ENCODE measurements around the gene BIRC7.

Gene BIRC7

DNA sequence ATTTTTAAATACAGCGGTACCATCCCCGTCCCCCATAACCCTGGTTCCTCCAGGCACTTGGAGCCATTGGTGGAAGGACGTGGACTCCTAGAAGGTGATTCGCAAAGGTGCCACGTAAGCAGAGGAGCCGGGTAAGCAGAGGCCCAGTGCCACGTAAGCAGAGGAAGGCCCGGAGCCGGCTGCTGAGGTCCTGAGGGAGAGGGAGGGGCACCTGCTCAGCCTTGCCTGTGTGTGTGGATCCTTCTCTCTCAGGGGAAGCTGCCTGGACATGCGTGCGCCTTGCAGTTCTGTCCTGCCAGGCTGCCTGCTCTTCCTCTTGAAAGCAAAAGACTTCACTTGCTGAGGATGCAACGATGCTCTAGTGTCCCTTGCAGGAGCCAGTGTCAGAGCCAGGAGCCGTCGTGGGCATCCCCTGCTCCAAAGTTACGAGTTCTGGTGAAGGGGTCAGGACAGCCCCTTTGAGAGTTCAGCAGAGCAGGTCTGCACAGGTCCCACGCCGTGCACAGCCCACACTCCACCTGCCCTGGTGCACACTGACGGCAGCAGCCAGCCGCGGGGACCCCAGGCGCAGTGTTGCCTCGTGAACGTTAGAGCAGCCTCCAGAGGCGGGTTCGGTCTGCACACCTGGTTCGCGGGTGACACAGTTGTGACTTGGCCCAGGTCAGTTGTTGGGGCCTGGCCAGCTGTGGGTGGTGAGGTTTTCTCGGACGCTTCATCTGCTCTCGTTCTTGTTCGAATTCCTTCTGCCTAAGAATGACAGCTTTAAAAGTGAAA, 20.4 kb downstream of the BIRC7 start:
- ATAC-seq (no peak), DNase-seq (no peak)
- Mint-ChIP-seq H3K36me3 (ENCODE audit: low read depth) (no peaks in the 10 kb centered on the region), H3K27ac (no peak overlapping the region), H3K27me3 (peaks cover 44% of the 10 kb centered on the region), H3K4me1 (peaks cover 3% of the 10 kb centered on the region), H3K4me3 (no peak overlapping the region), H3K9me3 (no peaks in the 10 kb centered on the region)

DNA sequence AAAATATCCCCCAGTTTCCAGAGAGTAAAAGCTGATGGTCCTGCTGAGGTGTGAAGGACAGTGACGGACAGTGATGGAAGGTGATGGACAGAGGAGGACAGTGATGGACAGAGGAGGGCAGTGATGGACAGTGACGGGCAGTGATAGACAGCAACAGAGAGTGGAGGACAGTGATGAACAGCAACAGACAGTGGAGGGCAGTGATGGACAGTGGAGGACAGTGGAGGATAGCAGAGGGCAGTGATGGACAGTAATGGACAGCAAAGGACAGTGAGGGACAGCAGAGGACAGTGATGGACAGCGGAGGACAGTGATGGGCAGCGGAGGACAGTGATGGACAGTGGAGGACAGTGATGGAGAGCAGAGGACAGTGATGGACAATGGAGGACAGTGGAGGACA, 21.2 kb downstream of the BIRC7 start:
- DNase-seq = no peak
- peaks cover 44% of the 10 kb centered on the region for H3K27me3 Mint-ChIP-seq
- no peak overlapping the region for H3K4me3 Mint-ChIP-seq
- no peak for ATAC-seq
- peaks cover 5% of the 10 kb centered on the region for H3K4me1 Mint-ChIP-seq
- H3K27ac Mint-ChIP-seq = no peak overlapping the region
- no peaks in the 10 kb centered on the region for H3K9me3 Mint-ChIP-seq
- H3K36me3 Mint-ChIP-seq (ENCODE audit: low read depth) = no peaks in the 10 kb centered on the region

DNA sequence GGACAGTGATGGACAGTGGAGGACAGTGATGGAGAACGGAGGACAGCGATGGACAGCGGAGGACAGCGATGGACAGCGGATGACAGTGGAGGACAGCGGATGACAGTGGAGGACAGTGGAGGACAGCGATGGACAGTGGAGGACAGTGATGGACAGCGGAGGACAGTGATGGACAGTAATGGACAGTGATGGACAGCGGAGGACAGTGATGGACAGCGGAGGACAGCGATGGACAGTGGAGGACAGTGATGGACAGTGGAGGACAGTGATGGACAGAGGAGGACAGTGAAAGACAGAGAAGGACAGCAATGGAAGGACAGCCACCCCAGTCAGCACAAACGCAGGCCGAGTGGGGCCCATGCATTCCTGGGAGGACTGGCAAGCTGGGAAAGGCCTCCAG, 21.9 kb downstream of the BIRC7 start:
- Mint-ChIP-seq H3K27me3 (peaks cover 40% of the 10 kb centered on the region), H3K36me3 (ENCODE audit: low read depth) (no peaks in the 10 kb centered on the region), H3K9me3 (no peaks in the 10 kb centered on the region), H3K4me3 (no peak overlapping the region), H3K27ac (no peak overlapping the region), H3K4me1 (peaks cover 4% of the 10 kb centered on the region)
- DNase-seq (no peak), ATAC-seq (no peak)

DNA sequence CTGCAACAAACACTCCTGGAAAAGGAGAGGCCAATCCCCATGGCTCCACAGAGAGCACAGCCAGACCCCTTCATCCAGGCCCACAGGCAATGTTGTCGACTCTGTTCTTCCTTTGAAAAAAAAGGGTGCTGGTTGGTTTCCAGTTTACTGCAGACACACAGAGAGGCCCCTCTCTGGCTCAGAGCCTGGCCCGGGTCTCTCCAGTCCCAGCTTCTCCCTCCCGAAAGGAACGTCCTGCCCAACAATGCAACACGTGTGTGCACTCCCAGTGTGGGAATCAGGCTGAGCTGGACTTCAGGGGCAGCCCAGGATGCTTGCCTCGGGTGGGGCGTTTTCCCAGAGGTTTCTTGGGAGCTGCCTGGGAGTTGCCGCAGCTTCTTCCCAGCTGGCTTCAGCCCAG, 23.1 kb downstream of the BIRC7 start:
- Mint-ChIP-seq H3K4me3 (no peak overlapping the region), H3K36me3 (ENCODE audit: low read depth) (no peaks in the 10 kb centered on the region), H3K9me3 (no peaks in the 10 kb centered on the region), H3K4me1 (peaks cover 3% of the 10 kb centered on the region), H3K27ac (no peak overlapping the region), H3K27me3 (peaks cover 37% of the 10 kb centered on the region)
- DNase-seq = no peak
- no peak for ATAC-seq

DNA sequence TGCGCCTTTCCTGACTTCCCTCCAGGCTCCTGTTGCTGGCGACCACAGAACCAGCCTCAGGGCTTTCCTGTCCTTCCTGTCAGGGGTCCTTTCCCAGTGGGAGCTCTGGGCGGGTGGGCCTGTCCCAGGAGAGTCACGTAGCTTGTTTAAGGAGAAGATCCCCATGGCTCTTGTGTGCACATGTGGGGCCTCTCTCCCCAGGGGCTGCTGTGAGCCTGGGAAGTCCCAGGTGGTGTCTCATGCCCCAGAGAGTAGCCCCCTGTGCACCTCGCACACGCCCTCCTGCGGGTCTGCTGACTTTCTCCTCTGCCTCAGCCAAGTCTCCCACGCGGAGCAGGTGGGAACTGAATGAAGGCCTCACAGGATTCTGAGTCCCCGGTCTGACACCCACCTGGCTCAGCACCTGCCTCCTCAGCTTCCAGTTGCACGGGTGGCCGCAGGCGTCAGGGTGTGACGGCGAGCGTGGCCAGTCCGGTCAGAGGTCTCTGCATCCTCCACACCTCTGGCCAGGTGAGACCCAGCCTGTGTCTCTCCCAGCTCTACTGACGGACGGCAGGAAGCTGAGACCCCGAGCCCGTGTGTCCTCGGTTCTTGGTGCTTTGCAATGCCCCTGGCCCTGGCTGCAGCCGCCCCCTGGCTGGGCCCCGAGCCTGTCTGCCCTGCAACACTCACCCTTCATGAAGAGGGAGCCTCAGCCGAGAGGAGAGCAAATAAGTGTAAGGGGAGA, 24.2 kb downstream of the BIRC7 start:
- ATAC-seq (no peak), DNase-seq (no peak)
- Mint-ChIP-seq H3K36me3 (ENCODE audit: low read depth) (no peaks in the 10 kb centered on the region), H3K4me1 (peaks cover 2% of the 10 kb centered on the region), H3K27me3 (peaks cover 38% of the 10 kb centered on the region), H3K9me3 (no peaks in the 10 kb centered on the region), H3K27ac (no peak overlapping the region), H3K4me3 (no peak overlapping the region)

DNA sequence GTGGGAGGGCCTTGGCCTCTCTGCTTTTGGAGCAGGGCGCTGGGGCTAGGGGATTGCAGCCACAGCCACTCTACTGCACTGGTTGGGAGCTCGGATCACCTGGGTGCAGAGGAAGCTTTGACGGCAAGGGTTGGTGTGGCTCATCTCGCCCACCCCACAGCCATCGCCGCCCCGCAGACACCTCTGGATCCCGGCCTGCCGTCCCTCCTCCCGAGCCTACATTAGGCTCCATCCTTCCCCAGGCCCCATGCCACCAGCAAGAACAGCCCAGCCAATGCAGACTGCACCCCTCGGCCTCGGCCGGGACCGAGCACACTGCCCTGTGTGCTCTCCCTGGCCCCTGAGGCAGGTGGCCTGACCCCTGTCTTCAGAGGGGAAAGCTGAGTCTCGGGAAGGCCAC, 24.8 kb downstream of the BIRC7 start:
- no peaks in the 10 kb centered on the region for H3K36me3 Mint-ChIP-seq (ENCODE audit: low read depth)

DNA sequence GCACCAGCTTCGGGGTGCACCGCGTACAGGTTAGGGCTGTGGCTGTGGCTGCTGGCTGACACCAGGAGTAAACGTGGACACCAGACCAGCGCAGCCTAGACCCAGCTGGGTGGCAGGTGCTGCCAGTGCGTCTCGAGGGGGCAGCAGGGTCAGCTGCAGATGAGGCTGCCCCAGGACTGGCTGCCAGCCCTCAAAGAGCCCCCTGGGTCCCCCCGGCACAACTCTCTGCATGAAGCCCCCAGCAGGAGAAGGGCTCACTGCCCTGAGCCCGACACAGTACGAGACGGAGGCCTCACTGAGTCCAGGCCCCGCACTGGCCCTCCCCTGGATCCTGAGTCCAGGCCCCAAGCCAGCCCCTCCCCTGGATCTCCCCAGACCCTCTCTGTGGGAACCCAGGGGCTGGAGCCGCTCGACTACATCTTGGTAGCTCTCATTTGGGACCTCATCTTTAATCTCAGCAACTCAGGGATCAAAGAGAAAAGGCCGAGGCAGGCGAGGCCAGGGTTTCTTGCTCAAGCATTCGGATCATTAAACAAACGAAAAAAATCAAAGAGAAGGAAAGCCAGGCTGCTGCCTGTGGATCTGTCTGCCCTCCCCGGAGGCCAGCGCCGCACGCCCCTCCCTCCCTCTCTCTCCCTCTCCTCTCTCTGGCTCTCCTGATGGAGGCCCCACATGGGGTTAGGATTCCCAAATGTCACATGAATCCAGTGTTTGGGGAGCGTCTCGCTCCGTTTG, 25.5 kb downstream of the BIRC7 start:
- no peak overlapping the region for H3K4me3 Mint-ChIP-seq

More for the DNA sequence above, 24.8 kb downstream of the BIRC7 start:
- ATAC-seq (no peak), DNase-seq (no peak)
- peaks cover 2% of the 10 kb centered on the region for H3K4me1 Mint-ChIP-seq
- H3K4me3 Mint-ChIP-seq = no peak overlapping the region
- H3K9me3 Mint-ChIP-seq = no peaks in the 10 kb centered on the region
- H3K27ac Mint-ChIP-seq = no peak overlapping the region
- H3K27me3 Mint-ChIP-seq = peaks cover 32% of the 10 kb centered on the region

DNA sequence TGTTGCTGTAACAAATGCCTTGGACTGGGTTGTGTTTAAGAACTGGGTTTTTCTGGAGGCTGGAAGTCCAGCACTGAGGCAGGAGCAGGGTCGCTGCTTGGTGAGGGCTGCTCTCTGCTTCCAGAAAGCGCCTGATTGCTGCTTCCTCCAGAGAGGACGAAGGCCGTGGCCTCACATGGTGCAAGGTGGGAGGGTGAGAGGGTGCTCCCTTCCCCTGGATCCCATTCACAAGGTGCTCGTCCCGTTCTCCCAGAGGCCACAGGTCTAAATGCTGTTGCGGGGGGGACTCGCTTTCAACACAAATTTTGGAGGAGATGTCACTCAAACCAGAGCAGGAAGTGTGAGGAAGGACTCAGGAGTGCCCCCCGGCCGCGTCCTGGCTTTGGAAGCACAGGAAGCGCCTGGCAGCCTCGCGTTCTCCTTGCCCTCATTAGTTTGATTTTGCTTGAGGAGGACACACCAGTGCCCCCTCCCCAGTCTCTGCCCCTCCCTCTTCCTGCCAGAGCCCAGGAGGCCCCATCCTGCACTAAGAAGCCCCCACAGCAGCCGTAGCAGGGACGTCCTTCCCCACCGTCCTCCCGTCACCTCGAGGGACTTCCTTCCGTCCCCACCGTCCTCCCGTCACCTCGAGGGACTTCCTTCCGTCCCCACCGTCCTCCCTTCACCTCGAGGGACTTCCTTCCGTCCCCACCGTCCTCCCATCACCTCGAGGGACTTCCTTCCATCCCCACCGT, 26.3 kb downstream of the BIRC7 start:
- no peak for DNase-seq
- peaks cover 2% of the 10 kb centered on the region for H3K4me1 Mint-ChIP-seq
- H3K9me3 Mint-ChIP-seq = no peaks in the 10 kb centered on the region
- H3K27ac Mint-ChIP-seq = no peak overlapping the region
- ATAC-seq = no peak
- H3K4me3 Mint-ChIP-seq = no peak overlapping the region
- H3K36me3 Mint-ChIP-seq (ENCODE audit: low read depth) = no peaks in the 10 kb centered on the region
- H3K27me3 Mint-ChIP-seq = peaks cover 24% of the 10 kb centered on the region

More for the DNA sequence above, 25.5 kb downstream of the BIRC7 start:
- H3K27ac Mint-ChIP-seq = no peak overlapping the region
- no peaks in the 10 kb centered on the region for H3K9me3 Mint-ChIP-seq
- DNase-seq (no peak), ATAC-seq (no peak)
- H3K4me1 Mint-ChIP-seq = peaks cover 2% of the 10 kb centered on the region
- peaks cover 31% of the 10 kb centered on the region for H3K27me3 Mint-ChIP-seq
- H3K36me3 Mint-ChIP-seq (ENCODE audit: low read depth) = no peaks in the 10 kb centered on the region

DNA sequence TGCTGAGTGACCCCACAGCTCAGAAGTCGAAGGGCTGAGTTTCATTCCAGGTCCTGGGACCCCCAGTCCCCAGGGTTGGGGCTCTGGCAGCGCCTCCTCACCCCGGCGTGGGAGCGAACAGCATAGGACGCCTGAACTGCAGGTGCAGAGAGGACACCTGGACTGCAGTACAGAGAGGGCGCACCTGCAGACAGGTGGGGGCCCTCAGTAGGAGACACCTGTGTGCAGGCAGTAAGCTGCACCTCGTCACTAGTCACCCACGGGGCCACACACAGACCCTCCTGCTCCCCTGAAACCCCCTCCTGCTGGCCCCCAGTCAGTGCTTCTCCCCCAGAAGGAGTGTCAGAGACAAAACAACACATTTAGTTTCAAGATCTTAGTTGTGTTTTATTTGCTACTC, 27.1 kb downstream of the BIRC7 start:
- ATAC-seq (no peak), DNase-seq (no peak)
- Mint-ChIP-seq H3K27ac (no peak overlapping the region), H3K27me3 (peaks cover 19% of the 10 kb centered on the region), H3K4me3 (no peak overlapping the region), H3K4me1 (peaks cover 2% of the 10 kb centered on the region), H3K9me3 (no peaks in the 10 kb centered on the region), H3K36me3 (ENCODE audit: low read depth) (no peaks in the 10 kb centered on the region)

DNA sequence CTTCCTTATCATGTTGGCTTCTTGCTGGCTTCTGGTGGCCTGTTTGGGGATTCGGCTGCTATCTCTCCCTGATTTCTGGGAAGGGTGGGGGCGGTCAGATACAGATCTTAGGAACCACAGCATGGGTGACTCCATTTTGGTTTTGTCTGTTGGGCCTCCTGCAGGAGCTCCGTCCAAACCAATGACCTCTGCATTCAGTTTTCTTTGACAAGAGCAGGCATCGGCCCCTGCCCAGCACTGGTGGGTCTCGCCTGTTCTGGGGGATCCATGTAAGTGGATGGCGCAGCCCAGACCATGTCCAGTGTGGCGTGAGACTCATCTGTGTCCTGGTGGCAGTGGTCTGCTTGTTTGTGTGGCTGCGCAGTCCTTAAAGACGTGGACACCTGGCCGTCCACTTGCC, 28.3 kb downstream of the BIRC7 start:
- Mint-ChIP-seq H3K27ac (no peak overlapping the region), H3K9me3 (no peaks in the 10 kb centered on the region), H3K4me3 (no peak overlapping the region), H3K27me3 (peaks cover 19% of the 10 kb centered on the region), H3K36me3 (ENCODE audit: low read depth) (no peaks in the 10 kb centered on the region), H3K4me1 (peaks cover 2% of the 10 kb centered on the region)
- ATAC-seq = no peak
- no peak for DNase-seq

DNA sequence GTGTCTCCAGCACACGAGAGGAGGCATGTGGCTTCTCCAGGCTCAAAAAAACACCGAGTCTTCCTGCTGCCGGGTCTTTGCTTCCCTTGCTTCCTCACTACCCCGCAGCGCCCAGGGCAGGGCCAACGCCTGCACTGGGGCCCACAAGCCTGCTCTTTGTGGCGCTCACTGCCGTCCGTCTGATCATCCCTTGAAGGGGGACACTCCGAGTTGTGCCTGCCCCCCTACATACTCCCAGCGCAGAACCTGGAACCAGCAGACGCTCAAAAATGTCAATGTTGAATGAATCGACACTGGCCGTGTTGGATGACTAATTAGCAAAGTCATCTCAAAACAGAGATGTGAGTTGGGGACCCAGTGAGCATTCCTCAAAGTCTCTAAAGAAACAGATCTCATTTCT, 28.8 kb downstream of the BIRC7 start:
- H3K9me3 Mint-ChIP-seq = no peaks in the 10 kb centered on the region
- no peak overlapping the region for H3K27ac Mint-ChIP-seq
- peaks cover 2% of the 10 kb centered on the region for H3K4me1 Mint-ChIP-seq
- H3K4me3 Mint-ChIP-seq = no peak overlapping the region
- DNase-seq (no peak), ATAC-seq (no peak)
- H3K36me3 Mint-ChIP-seq (ENCODE audit: low read depth) = no peaks in the 10 kb centered on the region
- peaks cover 16% of the 10 kb centered on the region for H3K27me3 Mint-ChIP-seq

DNA sequence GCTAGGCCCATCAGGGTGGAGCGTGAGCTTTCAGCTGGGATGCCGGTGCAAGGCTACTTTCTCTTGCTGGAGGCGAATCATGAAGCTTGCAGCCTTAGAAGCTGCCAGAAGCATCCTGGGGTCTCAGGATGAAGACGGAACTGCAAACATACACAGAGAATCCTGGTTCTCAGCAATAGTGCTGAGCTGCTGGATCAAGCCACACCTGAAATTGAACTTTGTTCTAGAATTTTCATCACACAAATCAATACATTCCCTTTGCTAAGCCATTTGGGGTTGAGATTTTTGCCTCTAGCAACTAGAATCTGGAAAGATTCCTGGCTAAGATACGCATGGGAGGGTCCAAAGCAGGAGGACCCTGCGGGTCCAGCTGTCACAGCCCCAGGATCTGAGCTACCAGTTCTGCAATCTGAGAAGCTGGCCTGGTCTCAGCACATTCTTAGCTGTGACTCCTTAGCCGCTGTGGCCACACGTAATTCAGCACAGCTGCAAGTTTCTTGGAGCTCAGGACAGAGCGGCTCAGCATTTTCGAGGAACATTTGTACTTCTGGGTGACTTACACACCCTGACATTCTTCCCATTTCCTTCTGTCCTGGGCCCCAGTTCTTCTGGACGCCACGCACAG, 30.3 kb downstream of the BIRC7 start:
- peaks cover 16% of the 10 kb centered on the region for H3K27me3 Mint-ChIP-seq

DNA sequence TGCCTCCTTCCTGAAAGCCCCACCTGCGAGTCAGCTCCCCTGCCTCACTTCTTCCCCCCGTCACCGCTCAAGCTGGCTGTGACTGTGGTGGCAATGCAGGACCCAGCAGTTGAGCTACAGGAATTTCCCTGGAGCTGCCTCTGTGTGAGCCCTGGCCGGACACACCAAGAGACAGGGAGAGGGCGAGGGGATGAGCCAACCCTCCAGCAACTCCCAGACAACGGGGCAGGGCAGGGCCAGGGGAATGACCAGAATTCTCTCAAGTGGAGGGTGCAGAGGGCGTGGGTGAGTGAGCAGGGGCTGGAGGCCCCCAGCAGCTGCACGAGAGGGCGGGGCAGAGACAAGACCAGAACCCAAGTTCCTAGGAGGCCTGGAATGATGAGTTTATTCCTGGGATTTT, 32.0 kb downstream of the BIRC7 start:
- H3K36me3 Mint-ChIP-seq (ENCODE audit: low read depth) = no peaks in the 10 kb centered on the region
- no peak overlapping the region for H3K4me3 Mint-ChIP-seq
- no peak overlapping the region for H3K27ac Mint-ChIP-seq
- peaks cover 7% of the 10 kb centered on the region for H3K4me1 Mint-ChIP-seq
- DNase-seq = no peak
- no peak for ATAC-seq
- no peaks in the 10 kb centered on the region for H3K9me3 Mint-ChIP-seq
- H3K27me3 Mint-ChIP-seq = peaks cover 11% of the 10 kb centered on the region

More for the DNA sequence above, 30.3 kb downstream of the BIRC7 start:
- H3K9me3 Mint-ChIP-seq = no peaks in the 10 kb centered on the region
- DNase-seq (no peak), ATAC-seq (no peak)
- H3K27ac Mint-ChIP-seq = no peak overlapping the region
- no peaks in the 10 kb centered on the region for H3K36me3 Mint-ChIP-seq (ENCODE audit: low read depth)
- H3K4me1 Mint-ChIP-seq = peaks cover 2% of the 10 kb centered on the region
- H3K4me3 Mint-ChIP-seq = no peak overlapping the region

DNA sequence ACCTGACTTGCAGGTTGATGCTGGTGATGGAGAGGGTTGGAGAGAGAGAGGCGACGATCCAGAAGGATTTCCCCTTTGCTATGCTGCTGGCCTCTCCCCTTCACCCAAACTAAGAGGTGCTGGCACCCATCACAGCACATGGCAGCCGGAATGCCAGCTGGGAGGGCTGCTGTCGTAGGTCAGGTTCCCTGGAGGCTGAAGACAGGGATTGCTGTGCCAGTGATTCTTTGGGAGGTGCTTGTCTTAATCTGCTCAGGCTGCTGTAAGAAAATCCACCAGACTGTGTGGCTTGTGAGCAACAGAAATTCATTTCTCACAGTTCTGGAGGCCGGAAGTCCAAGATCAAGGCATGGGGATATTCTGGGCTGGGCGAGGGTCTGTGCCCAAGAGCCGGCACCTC, 32.6 kb downstream of the BIRC7 start:
- Mint-ChIP-seq H3K36me3 (ENCODE audit: low read depth) (no peaks in the 10 kb centered on the region), H3K4me3 (no peak overlapping the region), H3K9me3 (no peaks in the 10 kb centered on the region), H3K4me1 (peaks cover 7% of the 10 kb centered on the region), H3K27me3 (peaks cover 7% of the 10 kb centered on the region), H3K27ac (no peak overlapping the region)
- DNase-seq (no peak), ATAC-seq (no peak)

Measured in activated naive CD8-positive, alpha-beta T cell treated with anti-CD3 and anti-CD28 coated beads, Interleukin-2, amount 50 U/mL, for 24 hours (primary cell).